Thyroid gland (tissue), 4 donors: ENCODE data around the gene PALM. TPM values are rescaled to one million over a fixed set of nuclear protein-coding genes. Genes with fewer than 3 reads are reported as not detected.
A peak's percentile ranks its signal among the peaks of the same experiment; 100 is the strongest.

Experiments
- DNase-seq, 2 donors: peaks; one replicate each; pipeline ENCODE4 v3.0.0-alpha.2; 2019
- H3K27ac ChIP-seq, 3 donors: fragments of 200-600 bp; sonication (generic); 1 replicate in 2 of 3; 2 replicates in 1 of 3; pipeline ENCODE4 v1.5.1; 2016 to 2019; ENCODE audit warnings: mild to moderate bottlenecking in 1 of 3, moderate library complexity in 1 of 3
- H3K27me3 ChIP-seq: fragments of 200-600 bp; sonication (generic); one replicate; pipeline ENCODE4 v1.5.1; 2019
- H3K36me3 ChIP-seq, 2 donors: fragments of 200-600 bp; sonication (generic); one replicate each; pipeline ENCODE4 v1.5.1; 2016 to 2019
- H3K4me1 ChIP-seq, 2 donors: fragments of 200-600 bp; sonication (generic); one replicate each; pipeline ENCODE4 v1.5.1; 2017 to 2019
- H3K4me3 ChIP-seq, 3 donors: fragments of 200-600 bp; sonication (generic); replicated peaks in 1 of 3; 1 replicate in 2 of 3; 2 replicates in 1 of 3; pipeline ENCODE4 v1.5.1; 2016; ENCODE audit warnings: mild to moderate bottlenecking in 1 of 3
- H3K9me3 ChIP-seq: fragments of 200-600 bp; sonication (generic); one replicate; pipeline ENCODE4 v1.5.1; 2017
- CTCF ChIP-seq, 6 experiments: fragments of 200-600 bp in 3 of 6; fragments of 450-650 bp in 3 of 6; sonication (generic) in 3 of 6; IDR thresholded peaks; one replicate each; pipeline ENCODE4 v1.5.1; 2016 to 2019; ENCODE audit warnings: antibody characterized with exemption in 6 of 6, mild to moderate bottlenecking in 2 of 6, inconsistent platforms in 1 of 6, moderate library complexity in 1 of 6
- POLR2A ChIP-seq, 2 donors: fragments of 450-650 bp; IDR thresholded peaks; one replicate each; pipeline ENCODE4 v1.6.1; 2017; ENCODE audit warnings: antibody characterized with exemption in 2 of 2, mild to moderate bottlenecking in 2 of 2, moderate library complexity in 1 of 2
- WGBS, 2 donors: methylation state at CpG; one replicate each; pipeline ENCODE4 v1.1.5; 2017; 5-methylcytosine and 5-hydroxymethylcytosine counted together
- intact Hi-C: fragments of 100-400 bp; cut with DNase I; formaldehyde crosslinking; loops from one replicate; pipeline ENCODE4 v1.15.1; 2023
- total RNA-seq, 4 donors: library from RNA; depleted of rRNA; stranded (reverse); fragments of >200 nt; gene quantifications; one replicate each; pipeline ENCODE4 v1.2.3, GENCODE V29; 2016

PALM gene
- total RNA-seq, 4 donors from 2014 or later, result 18.9 to 45.5 (median 27.7) TPM

GRCh38 chr19:764301-764700 lies 55.6 kb downstream of the PALM start:
- no peak for TF ChIP-seq POLR2A (IDR thresholded peaks at IDR 0.05)
- TF ChIP-seq CTCF (IDR thresholded peaks at IDR 0.05), result no peak
- intact Hi-C loops, result no loop called here
- Histone ChIP-seq H3K27me3 (no peaks in the 10 kb centered on the region), H3K4me1 (peaks cover 9 to 12% of the 10 kb centered on the region in 2 donors), H3K9me3 (no peaks in the 10 kb centered on the region), H3K27ac (no peak overlapping the region), H3K36me3 (no peaks in the 10 kb centered on the region), H3K4me3 (no peak overlapping the region)
- no peak for DNase-seq
- WGBS, 2 donors, result 91 to 93% methylated on average over 11 to 12 of the region's 12 CpGs

GRCh38 chr19:765179-765738 lies 56.5 kb downstream of the PALM start:
- no peak for DNase-seq
- H3K4me1 ChIP-seq, result peaks cover 9 to 12% of the 10 kb centered on the region in 2 donors
- H3K27me3 ChIP-seq, result no peaks in the 10 kb centered on the region
- intact Hi-C loops, result no loop called here
- no peak overlapping the region for H3K27ac ChIP-seq
- no peaks in the 10 kb centered on the region for H3K36me3 ChIP-seq
- TF ChIP-seq POLR2A (IDR thresholded peaks at IDR 0.05), result no peak
- TF ChIP-seq CTCF (IDR thresholded peaks at IDR 0.05), result no peak
- no peak overlapping the region for H3K4me3 ChIP-seq
- no peaks in the 10 kb centered on the region for H3K9me3 ChIP-seq
- 76 to 89% methylated on average over 3 to 7 of the region's 7 CpGs for WGBS, 2 donors

DNA sequence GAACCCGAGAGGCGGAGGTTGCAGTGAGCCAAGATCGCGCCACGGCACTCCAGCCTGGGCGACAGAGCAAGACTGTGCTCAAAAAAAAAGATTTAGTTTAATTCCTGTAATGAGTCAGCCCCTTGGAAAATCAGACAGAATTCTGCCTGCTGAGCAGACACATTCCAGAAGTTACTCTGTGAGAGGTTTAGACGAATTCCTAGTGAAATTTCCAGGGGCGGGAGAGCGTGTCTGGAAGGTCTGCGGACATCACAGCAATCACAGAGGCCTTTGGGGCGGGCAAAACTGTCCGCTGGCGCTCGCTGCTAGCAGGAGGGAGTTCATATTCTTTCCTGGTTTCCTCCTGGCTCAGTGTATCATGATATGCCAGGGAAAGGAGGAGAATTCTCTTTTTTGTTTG lies 59.7 kb downstream of the PALM start:
- 23 to 33% methylated on average over 14 of the region's 14 CpGs for WGBS, 2 donors

GRCh38 chr19:769616-770015 lies 60.9 kb downstream of the PALM start:
- 87 to 89% methylated on average over 6 of the region's 6 CpGs for WGBS, 2 donors
- TF ChIP-seq POLR2A (IDR thresholded peaks at IDR 0.05), result no peak
- TF ChIP-seq CTCF (IDR thresholded peaks at IDR 0.05), result no peak
- intact Hi-C loops, result loop anchor here (5.0 kb wide), 2 partner anchors 148 to 213 kb away; partner anchors contain the start of genes KISS1R and WDR18
- H3K4me1 ChIP-seq, result peaks cover 9 to 21% of the 10 kb centered on the region in 2 donors
- H3K27me3 ChIP-seq, result no peaks in the 10 kb centered on the region
- H3K9me3 ChIP-seq, result no peaks in the 10 kb centered on the region
- H3K27ac ChIP-seq, result no peak overlapping the region
- DNase-seq, result no peak
- no peaks in the 10 kb centered on the region for H3K36me3 ChIP-seq
- no peak overlapping the region for H3K4me3 ChIP-seq

More for the DNA sequence above, 59.7 kb downstream of the PALM start:
- TF ChIP-seq CTCF (IDR thresholded peaks at IDR 0.05), result no peak
- TF ChIP-seq POLR2A (IDR thresholded peaks at IDR 0.05), result peak in 1 of 2 donors; percentile 11
- Histone ChIP-seq H3K27me3 (no peaks in the 10 kb centered on the region), H3K9me3 (no peaks in the 10 kb centered on the region), H3K27ac (peak overlapping the region; percentile 66 to 83 (median 75)), H3K4me1 (peaks cover 9 to 19% of the 10 kb centered on the region in 2 donors), H3K4me3 (no peak overlapping the region), H3K36me3 (no peaks in the 10 kb centered on the region)
- intact Hi-C loops, result no loop called here
- peak; percentile 79 to 85 for DNase-seq

- Histone ChIP-seq H3K27me3 (no peaks in the 10 kb centered on the region), H3K27ac (no peak overlapping the region), H3K4me1 (peaks cover 9 to 21% of the 10 kb centered on the region in 2 donors), H3K36me3 (no peaks in the 10 kb centered on the region), H3K4me3 (no peak overlapping the region), H3K9me3 (no peaks in the 10 kb centered on the region)
- peak in 1 of 2 donors; percentile 39 for DNase-seq
- TF ChIP-seq CTCF (IDR thresholded peaks at IDR 0.05) (peak in 1 of 6 experiments; percentile 51), POLR2A (IDR thresholded peaks at IDR 0.05) (no peak)
- intact Hi-C loops, result loop anchor here (5.0 kb wide), 2 partner anchors 146 to 211 kb away; partner anchors contain the start of genes KISS1R and WDR18
- 36 to 63% methylated on average over 6 of the region's 6 CpGs for WGBS, 2 donors
Measured at GRCh38 chr19:771332-771785, 62.6 kb downstream of the PALM start.
